ENCODE results near the gene HYAL1. TPM values are rescaled to one million over a fixed set of nuclear protein-coding genes. Genes with fewer than 3 reads are reported as not detected.

The HYAL1 gene
- total and polyA plus RNA-seq, 2 donors from 2014 or later: 47.5 to 126 TPM

- H3K4me3 ChIP-seq (ENCODE audit: low read length in 3 of 3): peak overlapping the region; percentile 44 to 84 (median 73)
- peaks cover 0 to 60% (median 45%) of the 10 kb centered on the region in 3 donors for H3K4me1 ChIP-seq (ENCODE audit: control insufficient read depth in 2 of 3, insufficient read depth in 2 of 3, low read depth in 1 of 3, low read length in 3 of 3)
- DNase-seq: peak in 1 of 5 donors; percentile 24
- H3K27me3 ChIP-seq (ENCODE audit: control insufficient read depth, insufficient read depth, low read length): peaks cover 4% of the 10 kb centered on the region
- TF ChIP-seq, protein P1, sequence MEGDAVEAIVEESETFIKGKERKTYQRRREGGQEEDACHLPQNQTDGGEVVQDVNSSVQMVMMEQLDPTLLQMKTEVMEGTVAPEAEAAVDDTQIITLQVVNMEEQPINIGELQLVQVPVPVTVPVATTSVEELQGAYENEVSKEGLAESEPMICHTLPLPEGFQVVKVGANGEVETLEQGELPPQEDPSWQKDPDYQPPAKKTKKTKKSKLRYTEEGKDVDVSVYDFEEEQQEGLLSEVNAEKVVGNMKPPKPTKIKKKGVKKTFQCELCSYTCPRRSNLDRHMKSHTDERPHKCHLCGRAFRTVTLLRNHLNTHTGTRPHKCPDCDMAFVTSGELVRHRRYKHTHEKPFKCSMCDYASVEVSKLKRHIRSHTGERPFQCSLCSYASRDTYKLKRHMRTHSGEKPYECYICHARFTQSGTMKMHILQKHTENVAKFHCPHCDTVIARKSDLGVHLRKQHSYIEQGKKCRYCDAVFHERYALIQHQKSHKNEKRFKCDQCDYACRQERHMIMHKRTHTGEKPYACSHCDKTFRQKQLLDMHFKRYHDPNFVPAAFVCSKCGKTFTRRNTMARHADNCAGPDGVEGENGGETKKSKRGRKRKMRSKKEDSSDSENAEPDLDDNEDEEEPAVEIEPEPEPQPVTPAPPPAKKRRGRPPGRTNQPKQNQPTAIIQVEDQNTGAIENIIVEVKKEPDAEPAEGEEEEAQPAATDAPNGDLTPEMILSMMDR (IDR thresholded peaks at IDR 0.05; ENCODE audit: borderline replicate concordance, extremely low read depth, insufficient read depth): no peak
- H3K27ac ChIP-seq (ENCODE audit: low read depth in 2 of 2, low read length in 2 of 2): peak overlapping the region; percentile 91 to 94
- no peak for FAIRE-seq
- no peaks in the 10 kb centered on the region for H3K36me3 ChIP-seq (ENCODE audit: control insufficient read depth in 2 of 3, insufficient read depth in 3 of 3, low read length in 3 of 3)
- no peaks in the 10 kb centered on the region for H3K9me3 ChIP-seq (ENCODE audit: control insufficient read depth in 2 of 3, insufficient read depth in 1 of 3, low read length in 3 of 3)
- intact Hi-C loops (cut with DNase I): no loop called here
- peak overlapping the region; percentile 40 to 95 (median 63) for H3K9ac ChIP-seq (ENCODE audit: low read length in 3 of 3)
Observed at GRCh38 chr3:50269460-50269859, 33.9 kb downstream of the HYAL1 start.

GRCh38 chr3:50268703-50269451, 34.5 kb downstream of the HYAL1 start, which contains the start of gene SEMA3B:
TSS of gene SEMA3B (plus strand) at chr3:50269147. CDS start at chr3:50269241, 94 bp downstream.
- Histone ChIP-seq H3K9me3 (ENCODE audit: control insufficient read depth in 2 of 3, insufficient read depth in 1 of 3, low read length in 3 of 3) (no peaks in the 10 kb centered on the region), H3K27ac (ENCODE audit: low read depth in 2 of 2, low read length in 2 of 2) (peak within 1 kb of the TSS; percentile 91 to 94), H3K27me3 (ENCODE audit: control insufficient read depth, insufficient read depth, low read length) (no peaks in the 10 kb centered on the region), H3K4me1 (ENCODE audit: control insufficient read depth in 2 of 3, insufficient read depth in 2 of 3, low read depth in 1 of 3, low read length in 3 of 3) (peaks cover 0 to 63% (median 45%) of the 10 kb centered on the region in 3 donors), H3K9ac (ENCODE audit: low read length in 3 of 3) (peak within 1 kb of the TSS; percentile 40 to 95 (median 63)), H3K36me3 (ENCODE audit: control insufficient read depth in 2 of 3, insufficient read depth in 3 of 3, low read length in 3 of 3) (no peaks in the 10 kb centered on the region), H3K4me3 (ENCODE audit: low read length in 3 of 3) (peak within 1 kb of the TSS; percentile 44 to 84 (median 73))
- DNase-seq (peak; percentile 77 to 97 (median 85)), FAIRE-seq (no peak)
- TF ChIP-seq, protein P1 (IDR thresholded peaks at IDR 0.05; ENCODE audit: borderline replicate concordance, extremely low read depth, insufficient read depth): no peak
- intact Hi-C loops (cut with DNase I): no loop called here

DNA sequence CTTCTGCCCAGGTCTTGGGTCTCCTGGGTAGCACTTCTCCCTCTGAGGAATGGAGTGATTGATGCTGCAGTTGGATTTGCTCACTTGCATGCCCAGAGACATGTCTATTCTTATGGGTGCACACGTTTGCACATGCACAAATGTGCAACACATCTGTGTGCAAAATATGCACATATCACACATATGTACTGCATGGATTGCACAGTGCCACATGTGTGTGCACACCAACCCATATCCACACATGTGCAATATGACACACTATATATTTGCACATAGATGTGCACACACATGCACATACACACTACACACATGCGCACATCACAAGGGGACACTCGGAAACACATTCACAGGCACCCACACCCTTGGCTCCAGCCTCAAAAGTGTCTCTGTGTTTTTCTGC, 35.1 kb downstream of the HYAL1 start:
- TF ChIP-seq, protein P1 (IDR thresholded peaks at IDR 0.05; ENCODE audit: borderline replicate concordance, extremely low read depth, insufficient read depth): no peak
- Histone ChIP-seq H3K4me1 (ENCODE audit: control insufficient read depth in 2 of 3, insufficient read depth in 2 of 3, low read depth in 1 of 3, low read length in 3 of 3) (peaks cover 0 to 62% (median 45%) of the 10 kb centered on the region in 3 donors), H3K9me3 (ENCODE audit: control insufficient read depth in 2 of 3, insufficient read depth in 1 of 3, low read length in 3 of 3) (no peaks in the 10 kb centered on the region), H3K4me3 (ENCODE audit: low read length in 3 of 3) (peak overlapping the region in 2 of 3 donors; percentile 3 to 84), H3K36me3 (ENCODE audit: control insufficient read depth in 2 of 3, insufficient read depth in 3 of 3, low read length in 3 of 3) (no peaks in the 10 kb centered on the region), H3K9ac (ENCODE audit: low read length in 3 of 3) (peak overlapping the region in 1 of 3 donors; percentile 95), H3K27ac (ENCODE audit: low read depth in 2 of 2, low read length in 2 of 2) (peak overlapping the region; percentile 91 to 94), H3K27me3 (ENCODE audit: control insufficient read depth, insufficient read depth, low read length) (no peaks in the 10 kb centered on the region)
- intact Hi-C loops (cut with DNase I): no loop called here
- no peak for FAIRE-seq
- DNase-seq: peak in 1 of 5 donors; percentile 21
